Measurements from ENCODE around the gene POLR2H.

POLR2H gene

GRCh38 chr3:184389384-184389783 lies 27.9 kb downstream of the POLR2H start:
- no peak for DNase-seq

GRCh38 chr3:184389935-184390528 lies 28.5 kb downstream of the POLR2H start:
- DNase-seq = no peak

GRCh38 chr3:184391266-184391665 lies 29.8 kb downstream of the POLR2H start:
- DNase-seq = no peak

GRCh38 chr3:184395320-184395660 lies 33.8 kb downstream of the POLR2H start:
- peak; percentile 25 for DNase-seq

GRCh38 chr3:184399410-184399809 lies 37.9 kb downstream of the POLR2H start:
- DNase-seq = no peak

GRCh38 chr3:184405075-184406030 lies 43.8 kb downstream of the POLR2H start:
- DNase-seq = no peak

- no peak for DNase-seq
Observed at GRCh38 chr3:184409331-184409926, 47.9 kb downstream of the POLR2H start.

- no peak for DNase-seq
Observed at GRCh38 chr3:184409946-184410500, 48.5 kb downstream of the POLR2H start.

- no peak for DNase-seq
Observed at GRCh38 chr3:184414418-184415202, 53.1 kb downstream of the POLR2H start.

GRCh38 chr3:184415203-184415490 lies 53.6 kb downstream of the POLR2H start:
- no peak for DNase-seq

- peak; percentile 35 for DNase-seq
Observed at GRCh38 chr3:184417619-184418327, 56.3 kb downstream of the POLR2H start.

Measured in SHP77 treated with DMSO at 0.1 percent for 48 hours (cell line).